Subcutaneous adipose tissue (tissue), 4 donors: ENCODE results near the gene RPS18. TPM values are rescaled to one million over a fixed set of nuclear protein-coding genes. Genes with fewer than 3 reads are reported as not detected.

Experiments
- total RNA-seq, 4 donors: library from RNA; depleted of rRNA; stranded (reverse); fragments of >200 nt; gene quantifications; one replicate each; pipeline ENCODE4 v1.1.0, GENCODE V29; 2016
- TF ChIP-seq, protein P1 (sequence below): fragments of 450-650 bp; IDR thresholded peaks from one replicate; pipeline ENCODE4 v1.5.1; 2016; ENCODE audit warnings: low read depth, mild to moderate bottlenecking, control low read depth, antibody characterized with exemption, moderate library complexity

Gene RPS18
- total RNA-seq, 4 donors from 2014 or later, result 2,263 to 3,298 (median 2,623) TPM

GRCh38 chr6:33320315-33321181, 48.7 kb downstream of the RPS18 start:
- TF ChIP-seq, protein P1, sequence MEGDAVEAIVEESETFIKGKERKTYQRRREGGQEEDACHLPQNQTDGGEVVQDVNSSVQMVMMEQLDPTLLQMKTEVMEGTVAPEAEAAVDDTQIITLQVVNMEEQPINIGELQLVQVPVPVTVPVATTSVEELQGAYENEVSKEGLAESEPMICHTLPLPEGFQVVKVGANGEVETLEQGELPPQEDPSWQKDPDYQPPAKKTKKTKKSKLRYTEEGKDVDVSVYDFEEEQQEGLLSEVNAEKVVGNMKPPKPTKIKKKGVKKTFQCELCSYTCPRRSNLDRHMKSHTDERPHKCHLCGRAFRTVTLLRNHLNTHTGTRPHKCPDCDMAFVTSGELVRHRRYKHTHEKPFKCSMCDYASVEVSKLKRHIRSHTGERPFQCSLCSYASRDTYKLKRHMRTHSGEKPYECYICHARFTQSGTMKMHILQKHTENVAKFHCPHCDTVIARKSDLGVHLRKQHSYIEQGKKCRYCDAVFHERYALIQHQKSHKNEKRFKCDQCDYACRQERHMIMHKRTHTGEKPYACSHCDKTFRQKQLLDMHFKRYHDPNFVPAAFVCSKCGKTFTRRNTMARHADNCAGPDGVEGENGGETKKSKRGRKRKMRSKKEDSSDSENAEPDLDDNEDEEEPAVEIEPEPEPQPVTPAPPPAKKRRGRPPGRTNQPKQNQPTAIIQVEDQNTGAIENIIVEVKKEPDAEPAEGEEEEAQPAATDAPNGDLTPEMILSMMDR, result no peak

- TF ChIP-seq, protein P1, result no peak
Measured at GRCh38 chr6:33321227-33321626, 49.4 kb downstream of the RPS18 start.

DNA sequence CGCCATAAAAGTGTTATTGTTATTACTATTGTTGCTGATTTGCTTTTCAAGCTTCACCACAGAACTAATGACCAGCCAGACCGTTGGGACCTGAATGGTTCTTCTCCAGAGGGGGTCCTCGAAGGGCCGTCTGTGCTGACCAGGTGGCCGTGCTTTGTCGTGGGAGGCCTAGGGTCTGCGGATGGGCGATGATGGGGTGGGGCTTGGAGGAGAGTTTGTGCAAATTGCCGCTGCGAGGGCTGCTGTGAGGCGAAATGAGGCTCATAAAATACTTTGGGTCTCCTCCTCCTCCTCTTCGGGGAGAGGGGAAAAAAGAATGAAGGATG, 51.7 kb downstream of the RPS18 start:
- TF ChIP-seq, protein P1, result no peak

- TF ChIP-seq, protein P1, result no peak
Measured at GRCh38 chr6:33324125-33324524, 52.2 kb downstream of the RPS18 start.

Other genes starting within 250 kb of the RPS18 start
- 100 to 1,000 TPM in 3 of 4 donors, 10 to 100 TPM in 1; 38.2 to 354 (median 131) TPM for gene HLA-DPA1, start 198.4 kb upstream of the RPS18 start, total RNA-seq
- gene HLA-DPB1, start 196.1 kb upstream of the RPS18 start, total RNA-seq, result 100 to 1,000 TPM in 1 of 4 donors, 10 to 100 TPM in 3; 43.9 to 256 (median 83.0) TPM
- gene COL11A2, start 79.6 kb upstream of the RPS18 start, total RNA-seq, result under 1 TPM in 3 of 4 donors, not detected in 1; 0.17 to 0.75 (median 0.66) TPM
- gene RXRB, start 71.4 kb upstream of the RPS18 start, total RNA-seq, result 10 to 100 TPM; 17.3 to 27.7 (median 24.8) TPM
- gene SLC39A7, start 71.2 kb upstream of the RPS18 start, total RNA-seq, result 10 to 100 TPM; 49.0 to 54.9 (median 52.5) TPM
- gene HSD17B8, start 67.4 kb upstream of the RPS18 start, total RNA-seq, result 10 to 100 TPM in 3 of 4 donors, 1 to 10 TPM in 1; 5.1 to 22.0 (median 16.2) TPM
- 10 to 100 TPM in 2 of 4 donors, 1 to 10 TPM in 2; 7.3 to 19.0 (median 10.5) TPM for gene RING1, start 63.6 kb upstream of the RPS18 start, total RNA-seq
- 10 to 100 TPM; 27.2 to 59.2 (median 32.7) TPM for gene VPS52, start 199 bp upstream of the RPS18 start, total RNA-seq
- 10 to 100 TPM in 3 of 4 donors, 1 to 10 TPM in 1; 7.3 to 20.7 (median 16.9) TPM for gene B3GALT4, start 5.0 kb downstream of the RPS18 start, total RNA-seq
- gene WDR46, start 17.2 kb downstream of the RPS18 start, total RNA-seq, result 10 to 100 TPM; 40.7 to 62.9 (median 50.6) TPM
- 10 to 100 TPM; 17.1 to 31.0 (median 23.4) TPM for gene PFDN6, start 17.5 kb downstream of the RPS18 start, total RNA-seq
- gene RGL2, start 26.9 kb downstream of the RPS18 start, total RNA-seq, result 10 to 100 TPM; 16.0 to 45.8 (median 42.5) TPM
- 10 to 100 TPM; 36.2 to 77.0 (median 50.5) TPM for gene TAPBP, start 42.0 kb downstream of the RPS18 start, total RNA-seq
- 10 to 100 TPM in 2 of 4 donors, 1 to 10 TPM in 2; 5.9 to 16.8 (median 9.0) TPM for gene ZBTB22, start 45.7 kb downstream of the RPS18 start, total RNA-seq
- 10 to 100 TPM; 26.3 to 47.1 (median 33.5) TPM for gene DAXX, start 50.9 kb downstream of the RPS18 start, total RNA-seq
- 1 to 10 TPM in 2 of 4 donors, under 1 TPM in 1, not detected in 1; 0.33 to 4.4 (median 3.9) TPM for gene KIFC1, start 119.7 kb downstream of the RPS18 start, total RNA-seq
- 10 to 100 TPM; 21.4 to 84.0 (median 48.3) TPM for gene PHF1, start 138.9 kb downstream of the RPS18 start, total RNA-seq
- 10 to 100 TPM; 66.7 to 92.6 (median 79.6) TPM for gene CUTA, start 146.0 kb downstream of the RPS18 start, total RNA-seq
- 1 to 10 TPM; 6.2 to 7.3 (median 7.1) TPM for gene SYNGAP1, start 148.0 kb downstream of the RPS18 start, total RNA-seq
- 1 to 10 TPM; 1.1 to 2.8 (median 2.5) TPM for gene ZBTB9, start 182.5 kb downstream of the RPS18 start, total RNA-seq